Neural progenitor cell (in vitro differentiated cells): Measurements from ENCODE around the gene FHIP2A.

Source experiments
- CTCF ChIP-seq: fragments of 200-600 bp; sonication (generic); IDR thresholded peaks from 2 replicates; pipeline ENCODE4 v1.5.1; 2017; ENCODE audit warnings: antibody characterized with exemption, mild to moderate bottlenecking
- EZH2 ChIP-seq: fragments of 200-600 bp; sonication (generic); IDR thresholded peaks from 2 replicates; pipeline ENCODE4 v1.6.1; 2017; ENCODE audit warnings: antibody characterized with exemption, mild to moderate bottlenecking, moderate library complexity
- EZH2phosphoT487 ChIP-seq: fragments of 200-600 bp; sonication (generic); IDR thresholded peaks from 2 replicates; pipeline ENCODE4 v1.6.1; 2017; ENCODE audit warnings: antibody characterized with exemption

- TF ChIP-seq CTCF (no peak), EZH2 (no peak), EZH2phosphoT487 (no peak)
Observed at GRCh38 chr10:114867365-114867764, 45.8 kb downstream of the FHIP2A start.
